ENCODE data around the gene RYR3.

- TF ChIP-seq CTCF (IDR thresholded peaks at IDR 0.05) (no peak), POLR2A (IDR thresholded peaks at IDR 0.05) (no peak)
Observed at GRCh38 chr15:33371159-33371558, 60.4 kb downstream of the RYR3 start.

Measured in lower leg skin (tissue), 3 donors.